HepG2 (cell line): Measurements from ENCODE around the gene CIART. TPM values are rescaled to one million over a fixed set of nuclear protein-coding genes. Genes with fewer than 3 reads are reported as not detected.

Experiments used
- ATAD3A ChIP-seq: sonication (generic); formaldehyde crosslinking; IDR thresholded peaks from 2 replicates; pipeline ENCODE4 v1.4.0; 2020; ENCODE audit warnings: missing genetic modification reagents
- HDAC1 ChIP-seq: sonication (generic); formaldehyde crosslinking; IDR thresholded peaks from 2 replicates; pipeline ENCODE4 v1.5.1; 2020; ENCODE audit warnings: mild to moderate bottlenecking, missing genetic modification reagents
- JDP2 ChIP-seq: sonication (generic); formaldehyde crosslinking; IDR thresholded peaks from 2 replicates; pipeline ENCODE4 v1.8.1; 2022; ENCODE audit warnings: missing genetic modification reagents, borderline replicate concordance
- NFYC ChIP-seq: IDR thresholded peaks from 2 replicates; pipeline ENCODE4 v1.6.1; 2016; ENCODE audit warnings: missing genetic modification reagents, missing compliant biosample characterization
- TBX3 ChIP-seq: fragments of 450-650 bp; IDR thresholded peaks from 2 replicates; pipeline ENCODE4 v1.6.1; 2017; ENCODE audit warnings: antibody characterized with exemption, mild to moderate bottlenecking, inconsistent platforms, borderline replicate concordance
- ZMYM2 ChIP-seq: sonication (generic); formaldehyde crosslinking; IDR thresholded peaks from 2 replicates; pipeline ENCODE4 v1.8.0; 2022; ENCODE audit warnings: mild to moderate bottlenecking, missing genetic modification reagents
- ZNF724P ChIP-seq: sonication (generic); formaldehyde crosslinking; IDR thresholded peaks from 2 replicates; pipeline ENCODE4 v1.8.0; 2022; ENCODE audit warnings: missing genetic modification reagents, borderline replicate concordance
- ZSCAN29 ChIP-seq: sonication (generic); formaldehyde crosslinking; conservative IDR thresholded peaks from 2 replicates; pipeline ENCODE4 v1.4.0; 2020; ENCODE audit warnings: mild to moderate bottlenecking, missing genetic modification reagents
- ZSCAN9 ChIP-seq: IDR thresholded peaks from 2 replicates; pipeline ENCODE4 v1.6.1; 2016; ENCODE audit warnings: borderline replicate concordance
- polyA plus RNA-seq, 8 experiments: library from polyadenylated mRNA; depleted of rRNA in 3 of 8; stranded (reverse) in 7 of 8; unstranded in 1 of 8; fragments of >200 nt; fragmentation: Illumina TruSeq in 4 of 8; extraction: Trizol in 4 of 8; gene quantifications; 2 replicates each; pipeline versions ENCODE4 v1.2.1 to v1.2.3, GENCODE V29; 2011 to 2016; ENCODE audit warnings: low read depth in 4 of 8, missing spikeins in 1 of 8, mixed read lengths in 1 of 8; ENCODE audit not compliant: insufficient read depth in 1 of 8
- total RNA-seq, 5 experiments: library from RNA; depleted of rRNA; stranded (reverse); fragments of >200 nt; fragmentation: Illumina TruSeq; extraction: Trizol; gene quantifications; 2 replicates each; pipeline ENCODE4 v1.2.3, GENCODE V29; 2016; ENCODE audit warnings: low read depth in 1 of 5
- TF ChIP-seq, protein P1 (sequence below): sonication (generic); formaldehyde crosslinking; IDR thresholded peaks from 2 replicates; pipeline ENCODE4 v1.4.0; 2020; ENCODE audit warnings: mild to moderate bottlenecking, missing genetic modification reagents
- TF ChIP-seq, protein P2 (sequence below): sonication (generic); formaldehyde crosslinking; IDR thresholded peaks from 2 replicates; pipeline ENCODE4 v1.5.0; 2020; ENCODE audit warnings: missing genetic modification reagents
- TF ChIP-seq, protein P3 (sequence below): sonication (generic); formaldehyde crosslinking; IDR thresholded peaks from 2 replicates; pipeline ENCODE4 v1.4.0; 2020; ENCODE audit warnings: mild to moderate bottlenecking, low read depth, missing genetic modification reagents
- TF ChIP-seq, protein P4 (sequence below): sonication (generic); formaldehyde crosslinking; IDR thresholded peaks from 2 replicates; pipeline ENCODE4 v1.5.1; 2020; ENCODE audit warnings: mild to moderate bottlenecking, missing genetic modification reagents

Gene CIART
- total and polyA plus RNA-seq, 2 of the 13 experiments (the other 11 are each of a cell fraction or from before 2014, with no cell fraction given): 0.58 TPM; not detected in 1

DNA sequence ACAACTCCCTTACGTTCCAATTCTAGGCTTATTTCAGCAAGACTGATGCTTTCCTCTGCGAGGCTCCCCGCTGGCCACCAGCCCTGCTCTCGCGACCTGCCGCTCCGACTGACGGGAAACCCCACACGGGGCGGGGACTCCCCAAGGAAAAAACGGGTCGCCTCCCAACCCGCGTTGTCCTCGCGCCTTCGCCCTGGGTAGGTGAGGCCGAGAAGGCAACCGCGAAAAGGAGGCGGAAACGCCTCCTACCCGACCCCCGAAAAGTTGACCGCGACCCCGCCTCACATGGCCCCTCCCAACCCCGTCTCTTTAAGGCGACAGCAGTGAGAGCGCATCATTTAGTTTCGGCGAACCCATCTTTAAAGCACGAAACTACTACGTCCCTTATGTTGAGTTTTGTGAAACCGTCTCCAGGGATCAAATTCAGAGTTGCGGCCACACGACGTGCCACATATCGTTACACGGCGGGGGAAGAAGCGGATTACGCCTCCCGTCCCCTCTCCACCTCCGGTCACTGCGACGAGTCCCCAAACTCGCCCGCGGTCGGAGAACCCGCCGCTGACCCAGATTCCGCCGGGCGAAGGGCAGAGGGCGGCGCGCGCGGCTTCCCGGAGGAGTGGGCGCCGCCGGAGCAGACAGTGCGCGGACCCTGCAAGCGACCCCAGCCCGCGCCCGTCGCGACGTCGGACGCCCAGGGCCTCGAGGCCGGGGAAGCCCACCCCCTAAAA lies 47.6 kb upstream of the CIART start (continued):
- peak; percentile 57 for TF ChIP-seq HDAC1
- no peak for TF ChIP-seq NFYC (CRISPR knock-in tag)
- TF ChIP-seq, protein P1, sequence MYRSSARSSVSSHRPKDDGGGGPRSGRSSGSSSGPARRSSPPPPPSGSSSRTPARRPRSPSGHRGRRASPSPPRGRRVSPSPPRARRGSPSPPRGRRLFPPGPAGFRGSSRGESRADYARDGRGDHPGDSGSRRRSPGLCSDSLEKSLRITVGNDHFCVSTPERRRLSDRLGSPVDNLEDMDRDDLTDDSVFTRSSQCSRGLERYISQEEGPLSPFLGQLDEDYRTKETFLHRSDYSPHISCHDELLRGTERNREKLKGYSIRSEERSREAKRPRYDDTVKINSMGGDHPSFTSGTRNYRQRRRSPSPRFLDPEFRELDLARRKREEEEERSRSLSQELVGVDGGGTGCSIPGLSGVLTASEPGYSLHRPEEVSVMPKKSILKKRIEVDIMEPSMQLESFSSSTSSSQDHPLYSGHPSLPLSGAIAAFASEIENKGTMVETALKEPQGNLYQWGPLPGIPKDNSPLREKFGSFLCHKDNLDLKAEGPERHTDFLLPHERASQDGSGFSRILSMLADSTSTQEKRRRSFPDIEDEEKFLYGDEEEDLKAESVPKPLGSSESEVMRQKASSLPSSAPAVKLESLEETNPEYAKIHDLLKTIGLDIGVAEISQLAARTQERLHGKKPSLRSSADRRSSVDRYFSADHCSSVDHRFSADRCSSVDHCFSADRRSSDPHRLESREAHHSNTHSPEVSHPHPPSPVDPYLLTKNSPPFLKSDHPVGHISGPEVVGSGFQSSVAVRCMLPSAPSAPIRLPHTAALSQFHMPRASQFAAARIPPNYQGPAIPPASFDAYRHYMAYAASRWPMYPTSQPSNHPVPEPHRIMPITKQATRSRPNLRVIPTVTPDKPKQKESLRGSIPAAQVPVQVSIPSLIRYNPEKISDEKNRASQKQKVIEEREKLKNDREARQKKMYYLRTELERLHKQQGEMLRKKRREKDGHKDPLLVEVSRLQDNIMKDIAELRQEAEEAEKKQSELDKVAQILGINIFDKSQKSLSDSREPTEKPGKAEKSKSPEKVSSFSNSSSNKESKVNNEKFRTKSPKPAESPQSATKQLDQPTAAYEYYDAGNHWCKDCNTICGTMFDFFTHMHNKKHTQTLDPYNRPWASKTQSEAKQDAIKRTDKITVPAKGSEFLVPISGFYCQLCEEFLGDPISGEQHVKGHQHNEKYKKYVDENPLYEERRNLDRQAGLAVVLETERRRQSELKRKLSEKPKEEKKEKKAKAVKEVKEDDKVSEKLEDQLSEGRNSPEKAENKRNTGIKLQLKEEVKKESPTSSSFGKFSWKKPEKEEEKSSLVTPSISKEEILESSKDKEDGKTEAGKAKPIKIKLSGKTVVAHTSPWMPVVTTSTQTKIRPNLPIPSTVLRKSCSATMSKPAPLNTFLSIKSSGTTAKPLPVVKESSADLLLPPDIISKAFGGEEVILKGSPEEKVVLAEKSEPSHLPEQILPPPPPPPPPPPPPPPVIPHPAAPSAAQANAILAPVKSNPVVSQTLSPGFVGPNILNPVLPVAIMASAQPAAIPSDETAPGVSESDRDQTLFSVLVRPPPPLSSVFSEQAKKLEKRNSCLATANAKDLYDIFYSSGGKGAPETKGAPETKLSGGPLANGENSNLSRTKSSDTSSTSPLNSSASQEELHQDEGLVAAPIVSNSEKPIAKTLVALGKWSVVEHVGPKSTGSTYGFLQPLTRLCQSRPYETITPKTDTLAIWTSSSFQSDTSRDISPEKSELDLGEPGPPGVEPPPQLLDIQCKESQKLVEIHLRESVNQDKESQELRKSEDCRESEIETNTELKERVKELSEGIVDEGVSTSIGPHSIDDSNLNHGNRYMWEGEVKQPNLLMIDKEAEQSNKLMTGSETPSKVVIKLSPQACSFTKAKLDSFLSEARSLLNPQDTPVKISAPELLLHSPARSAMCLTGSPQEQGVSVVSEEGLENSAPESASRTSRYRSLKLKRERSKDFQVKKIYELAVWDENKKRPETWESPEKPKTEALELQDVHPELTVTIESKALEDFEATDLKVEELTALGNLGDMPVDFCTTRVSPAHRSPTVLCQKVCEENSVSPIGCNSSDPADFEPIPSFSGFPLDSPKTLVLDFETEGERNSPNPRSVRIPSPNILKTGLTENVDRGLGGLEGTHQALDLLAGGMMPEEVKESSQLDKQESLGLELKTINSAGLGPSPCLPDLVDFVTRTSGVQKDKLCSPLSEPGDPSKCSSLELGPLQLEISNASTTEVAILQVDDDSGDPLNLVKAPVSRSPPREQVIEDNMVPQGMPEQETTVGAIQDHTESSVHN (CRISPR knock-in tag): no peak
- TF ChIP-seq ATAD3A (CRISPR knock-in tag): no peak
- TF ChIP-seq ZSCAN9: 0 out of 2 replicates have a peak, but pooled peaks have one; percentile 13
- TF ChIP-seq, protein P2, sequence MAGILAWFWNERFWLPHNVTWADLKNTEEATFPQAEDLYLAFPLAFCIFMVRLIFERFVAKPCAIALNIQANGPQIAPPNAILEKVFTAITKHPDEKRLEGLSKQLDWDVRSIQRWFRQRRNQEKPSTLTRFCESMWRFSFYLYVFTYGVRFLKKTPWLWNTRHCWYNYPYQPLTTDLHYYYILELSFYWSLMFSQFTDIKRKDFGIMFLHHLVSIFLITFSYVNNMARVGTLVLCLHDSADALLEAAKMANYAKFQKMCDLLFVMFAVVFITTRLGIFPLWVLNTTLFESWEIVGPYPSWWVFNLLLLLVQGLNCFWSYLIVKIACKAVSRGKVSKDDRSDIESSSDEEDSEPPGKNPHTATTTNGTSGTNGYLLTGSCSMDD (CRISPR knock-in tag): no peak
- no peak for TF ChIP-seq ZNF724P (CRISPR knock-in tag)
- no peak for TF ChIP-seq ZMYM2 (CRISPR knock-in tag)
- TF ChIP-seq, protein P3, sequence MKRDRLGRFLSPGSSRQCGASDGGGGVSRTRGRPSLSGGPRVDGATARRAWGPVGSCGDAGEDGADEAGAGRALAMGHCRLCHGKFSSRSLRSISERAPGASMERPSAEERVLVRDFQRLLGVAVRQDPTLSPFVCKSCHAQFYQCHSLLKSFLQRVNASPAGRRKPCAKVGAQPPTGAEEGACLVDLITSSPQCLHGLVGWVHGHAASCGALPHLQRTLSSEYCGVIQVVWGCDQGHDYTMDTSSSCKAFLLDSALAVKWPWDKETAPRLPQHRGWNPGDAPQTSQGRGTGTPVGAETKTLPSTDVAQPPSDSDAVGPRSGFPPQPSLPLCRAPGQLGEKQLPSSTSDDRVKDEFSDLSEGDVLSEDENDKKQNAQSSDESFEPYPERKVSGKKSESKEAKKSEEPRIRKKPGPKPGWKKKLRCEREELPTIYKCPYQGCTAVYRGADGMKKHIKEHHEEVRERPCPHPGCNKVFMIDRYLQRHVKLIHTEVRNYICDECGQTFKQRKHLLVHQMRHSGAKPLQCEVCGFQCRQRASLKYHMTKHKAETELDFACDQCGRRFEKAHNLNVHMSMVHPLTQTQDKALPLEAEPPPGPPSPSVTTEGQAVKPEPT: no peak
- no peak for TF ChIP-seq ZSCAN29 (CRISPR knock-in tag)
- TF ChIP-seq JDP2: no peak
- TF ChIP-seq, protein P4, sequence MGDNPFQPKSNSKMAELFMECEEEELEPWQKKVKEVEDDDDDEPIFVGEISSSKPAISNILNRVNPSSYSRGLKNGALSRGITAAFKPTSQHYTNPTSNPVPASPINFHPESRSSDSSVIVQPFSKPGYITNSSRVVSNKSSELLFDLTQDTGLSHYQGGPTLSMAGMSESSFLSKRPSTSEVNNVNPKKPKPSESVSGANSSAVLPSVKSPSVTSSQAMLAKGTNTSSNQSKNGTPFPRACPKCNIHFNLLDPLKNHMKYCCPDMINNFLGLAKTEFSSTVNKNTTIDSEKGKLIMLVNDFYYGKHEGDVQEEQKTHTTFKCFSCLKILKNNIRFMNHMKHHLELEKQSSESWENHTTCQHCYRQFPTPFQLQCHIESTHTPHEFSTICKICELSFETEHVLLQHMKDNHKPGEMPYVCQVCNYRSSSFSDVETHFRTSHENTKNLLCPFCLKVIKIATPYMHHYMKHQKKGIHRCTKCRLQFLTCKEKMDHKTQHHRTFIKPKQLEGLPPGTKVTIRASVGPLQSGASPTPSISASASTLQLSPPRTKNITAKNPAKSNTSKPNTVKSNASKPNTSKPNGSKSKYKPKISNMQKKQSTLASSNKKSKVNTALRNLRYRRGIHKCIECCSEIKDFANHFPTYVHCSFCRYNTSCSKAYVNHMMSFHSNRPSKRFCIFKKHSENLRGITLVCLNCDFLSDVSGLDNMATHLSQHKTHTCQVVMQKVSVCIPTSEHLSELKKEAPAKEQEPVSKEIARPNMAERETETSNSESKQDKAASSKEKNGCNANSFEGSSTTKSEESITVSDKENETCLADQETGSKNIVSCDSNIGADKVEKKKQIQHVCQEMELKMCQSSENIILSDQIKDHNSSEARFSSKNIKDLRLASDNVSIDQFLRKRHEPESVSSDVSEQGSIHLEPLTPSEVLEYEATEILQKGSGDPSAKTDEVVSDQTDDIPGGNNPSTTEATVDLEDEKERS (CRISPR knock-in tag): no peak
- TF ChIP-seq TBX3: no peak
